ENCODE results near the gene MDFIC. TPM values are rescaled to one million over a fixed set of nuclear protein-coding genes. Genes with fewer than 3 reads are reported as not detected.

The MDFIC gene
- polyA plus RNA-seq, 1 donor (not counting 4 experiments of a cell fraction or from before 2014, with no cell fraction given) = 8.5 TPM

DNA sequence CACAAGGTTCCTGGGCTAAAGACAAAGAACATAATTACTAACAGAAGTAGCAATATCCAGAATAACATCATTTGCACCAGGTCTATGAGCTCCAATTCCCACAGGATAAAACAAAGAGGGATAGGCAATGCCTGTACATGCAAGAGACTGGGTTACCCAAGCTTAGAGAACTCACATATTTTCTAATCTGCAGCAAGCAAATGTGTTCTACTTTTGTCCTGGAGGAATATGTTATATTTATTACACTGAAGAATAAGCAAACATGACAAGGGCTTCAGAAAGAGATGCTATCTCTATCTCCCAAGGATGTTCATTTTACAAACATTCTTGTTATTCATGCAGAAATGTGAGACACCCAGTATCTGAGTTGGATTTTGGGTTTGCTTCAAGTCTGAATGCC lies 118.6 kb downstream of the MDFIC start:
- dilution Hi-C loops (cut with MboI; ENCODE audit: extremely low pct_ligation_motif_present, low sequenced_read_pairs) = no loop called here
- no peaks in the 10 kb centered on the region for H3K27me3 ChIP-seq (ENCODE audit: control insufficient read depth, extremely low read depth, insufficient read depth, low read length)
- H3K9ac ChIP-seq (ENCODE audit: control insufficient read depth, extremely low read depth, insufficient read depth, low read length) = no peak overlapping the region
- no peak overlapping the region for H2AFZ ChIP-seq (ENCODE audit: control insufficient read depth, low read length)
- H3K9me1 ChIP-seq (ENCODE audit: control insufficient read depth, extremely low read depth, insufficient read depth, low read length) = no peaks in the 10 kb centered on the region
- no peaks in the 10 kb centered on the region for H3K36me3 ChIP-seq (ENCODE audit: control insufficient read depth in 2 of 2, extremely low read depth in 1 of 2, insufficient read depth in 2 of 2, low read length in 2 of 2)
- no peak overlapping the region for H3K4me3 ChIP-seq (ENCODE audit: control insufficient read depth in 2 of 3, extremely low read depth in 1 of 3, insufficient read depth in 2 of 3, low read depth in 1 of 3, low read length in 3 of 3)
- no peaks in the 10 kb centered on the region for H3K79me2 ChIP-seq (ENCODE audit: control insufficient read depth, insufficient read depth, low read length)
- FAIRE-seq (no peak), DNase-seq (ENCODE audit: low read depth, low spot score) (no peak)
- H3K27ac ChIP-seq (ENCODE audit: control insufficient read depth, insufficient read depth, low read length) = no peak overlapping the region
- TF ChIP-seq, protein P1, sequence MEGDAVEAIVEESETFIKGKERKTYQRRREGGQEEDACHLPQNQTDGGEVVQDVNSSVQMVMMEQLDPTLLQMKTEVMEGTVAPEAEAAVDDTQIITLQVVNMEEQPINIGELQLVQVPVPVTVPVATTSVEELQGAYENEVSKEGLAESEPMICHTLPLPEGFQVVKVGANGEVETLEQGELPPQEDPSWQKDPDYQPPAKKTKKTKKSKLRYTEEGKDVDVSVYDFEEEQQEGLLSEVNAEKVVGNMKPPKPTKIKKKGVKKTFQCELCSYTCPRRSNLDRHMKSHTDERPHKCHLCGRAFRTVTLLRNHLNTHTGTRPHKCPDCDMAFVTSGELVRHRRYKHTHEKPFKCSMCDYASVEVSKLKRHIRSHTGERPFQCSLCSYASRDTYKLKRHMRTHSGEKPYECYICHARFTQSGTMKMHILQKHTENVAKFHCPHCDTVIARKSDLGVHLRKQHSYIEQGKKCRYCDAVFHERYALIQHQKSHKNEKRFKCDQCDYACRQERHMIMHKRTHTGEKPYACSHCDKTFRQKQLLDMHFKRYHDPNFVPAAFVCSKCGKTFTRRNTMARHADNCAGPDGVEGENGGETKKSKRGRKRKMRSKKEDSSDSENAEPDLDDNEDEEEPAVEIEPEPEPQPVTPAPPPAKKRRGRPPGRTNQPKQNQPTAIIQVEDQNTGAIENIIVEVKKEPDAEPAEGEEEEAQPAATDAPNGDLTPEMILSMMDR (optimal IDR thresholded peaks at IDR 0.05 in 1 of 3, IDR thresholded peaks at IDR 0.05 in 1 of 3, conservative IDR thresholded peaks at IDR 0.05 in 1 of 3; ENCODE audit: extremely low read depth in 1 of 3, insufficient read depth in 2 of 3, low read length in 3 of 3) = no peak
- no peak for TF ChIP-seq EZH2 (IDR thresholded peaks at IDR 0.05; ENCODE audit: low read length)
- H3K4me2 ChIP-seq (ENCODE audit: control insufficient read depth, extremely low read depth, insufficient read depth, low read depth, low read length) = no peak overlapping the region
- H3K9me3 ChIP-seq (ENCODE audit: control insufficient read depth, low read depth, low read length) = no peaks in the 10 kb centered on the region
- no peaks in the 10 kb centered on the region for H3K4me1 ChIP-seq (ENCODE audit: control insufficient read depth, extremely low read depth, insufficient read depth, low read length)
- H4K20me1 ChIP-seq (ENCODE audit: control insufficient read depth, extremely low read depth, insufficient read depth, low read length) = no peaks in the 10 kb centered on the region

DNA sequence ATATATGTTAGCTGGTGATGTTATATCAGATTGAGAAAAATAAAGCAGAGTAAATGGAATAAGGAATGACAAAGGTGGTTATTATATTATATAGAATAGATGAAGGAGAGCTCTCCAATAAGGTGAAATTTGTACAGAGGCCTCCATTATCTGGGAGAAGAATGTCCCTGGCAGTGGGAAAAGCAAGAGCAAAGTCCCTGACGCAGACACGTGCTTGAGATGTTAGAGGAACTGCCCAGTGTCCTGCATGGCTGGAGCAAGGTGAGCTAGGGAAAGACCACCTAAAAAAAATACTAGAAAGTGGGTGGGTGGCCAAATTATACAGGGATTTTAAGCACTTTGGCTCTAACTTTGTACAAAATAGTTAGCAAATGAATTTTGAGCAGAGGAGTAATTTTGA lies 120.7 kb downstream of the MDFIC start:
- Histone ChIP-seq H2AFZ (ENCODE audit: control insufficient read depth, low read length) (no peak overlapping the region), H3K4me1 (ENCODE audit: control insufficient read depth, extremely low read depth, insufficient read depth, low read length) (no peaks in the 10 kb centered on the region), H3K4me3 (ENCODE audit: control insufficient read depth in 2 of 3, extremely low read depth in 1 of 3, insufficient read depth in 2 of 3, low read depth in 1 of 3, low read length in 3 of 3) (no peak overlapping the region), H3K9me3 (ENCODE audit: control insufficient read depth, low read depth, low read length) (no peaks in the 10 kb centered on the region), H3K27me3 (ENCODE audit: control insufficient read depth, extremely low read depth, insufficient read depth, low read length) (no peaks in the 10 kb centered on the region), H3K9me1 (ENCODE audit: control insufficient read depth, extremely low read depth, insufficient read depth, low read length) (no peaks in the 10 kb centered on the region), H3K79me2 (ENCODE audit: control insufficient read depth, insufficient read depth, low read length) (no peaks in the 10 kb centered on the region), H3K9ac (ENCODE audit: control insufficient read depth, extremely low read depth, insufficient read depth, low read length) (no peak overlapping the region), H4K20me1 (ENCODE audit: control insufficient read depth, extremely low read depth, insufficient read depth, low read length) (no peaks in the 10 kb centered on the region), H3K36me3 (ENCODE audit: control insufficient read depth in 2 of 2, extremely low read depth in 1 of 2, insufficient read depth in 2 of 2, low read length in 2 of 2) (no peaks in the 10 kb centered on the region), H3K4me2 (ENCODE audit: control insufficient read depth, extremely low read depth, insufficient read depth, low read depth, low read length) (no peak overlapping the region), H3K27ac (ENCODE audit: control insufficient read depth, insufficient read depth, low read length) (no peak overlapping the region)
- dilution Hi-C loops (cut with MboI; ENCODE audit: extremely low pct_ligation_motif_present, low sequenced_read_pairs) = no loop called here
- FAIRE-seq (no peak), DNase-seq (ENCODE audit: low read depth, low spot score) (no peak)
- TF ChIP-seq, protein P1 (optimal IDR thresholded peaks at IDR 0.05 in 1 of 3, IDR thresholded peaks at IDR 0.05 in 1 of 3, conservative IDR thresholded peaks at IDR 0.05 in 1 of 3; ENCODE audit: extremely low read depth in 1 of 3, insufficient read depth in 2 of 3, low read length in 3 of 3) = no peak
- no peak for TF ChIP-seq EZH2 (IDR thresholded peaks at IDR 0.05; ENCODE audit: low read length)

Data from keratinocyte (primary cell).